ENCODE results near the gene SYNGR1. TPM values are rescaled to one million over a fixed set of nuclear protein-coding genes. Genes with fewer than 3 reads are reported as not detected.

SYNGR1 gene, protein sequence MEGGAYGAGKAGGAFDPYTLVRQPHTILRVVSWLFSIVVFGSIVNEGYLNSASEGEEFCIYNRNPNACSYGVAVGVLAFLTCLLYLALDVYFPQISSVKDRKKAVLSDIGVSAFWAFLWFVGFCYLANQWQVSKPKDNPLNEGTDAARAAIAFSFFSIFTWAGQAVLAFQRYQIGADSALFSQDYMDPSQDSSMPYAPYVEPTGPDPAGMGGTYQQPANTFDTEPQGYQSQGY
- total RNA-seq, result 1.8 and 2.6 TPM in 2 replicates

DNA sequence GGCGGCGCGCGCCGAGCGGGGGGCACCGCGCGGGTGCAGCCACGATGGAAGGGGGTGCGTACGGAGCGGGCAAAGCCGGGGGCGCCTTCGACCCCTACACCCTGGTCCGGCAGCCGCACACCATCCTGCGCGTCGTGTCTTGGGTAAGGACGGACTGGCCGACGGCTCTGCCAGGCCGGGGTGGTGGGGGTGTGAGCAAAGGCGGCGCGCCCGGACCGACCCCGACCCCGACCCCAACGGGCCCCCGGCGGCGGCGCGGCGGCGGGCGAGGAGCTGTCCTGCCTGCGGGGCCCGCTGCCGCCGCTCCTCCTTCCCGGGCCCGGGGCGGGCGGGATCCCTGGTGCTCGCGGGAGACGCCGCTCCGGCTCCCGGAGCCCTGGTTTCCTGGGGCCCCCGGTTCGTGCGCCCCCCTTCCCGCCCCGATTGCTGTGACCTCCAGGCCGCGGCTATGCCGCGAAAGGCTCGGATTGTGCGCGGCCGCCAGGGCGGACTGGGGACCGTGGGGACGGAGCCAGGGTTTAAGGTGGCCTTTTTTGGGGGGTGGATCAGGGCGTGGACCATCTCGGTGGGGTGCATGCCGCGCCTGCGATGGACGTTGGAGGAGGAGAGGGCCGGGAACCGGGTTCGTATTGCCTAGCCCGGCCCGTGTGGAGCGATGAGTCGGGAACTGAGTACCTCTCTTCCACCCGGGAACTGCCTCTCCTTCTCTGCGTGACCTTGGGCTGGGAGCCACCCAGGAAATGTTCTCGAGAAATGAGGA lies at the start of gene SYNGR1:
SYNGR1 (plus strand) TSS at position 25 of the 760 bp plus-strand sequence; CDS start at position 45, 20 bp downstream.

GRCh38 chr22:39319284-39320022 lies 30.3 kb upstream of the SYNGR1 start, which contains the start of gene RPL3:
TSS of gene RPL3 (minus strand) at chr22:39319623. CDS start at chr22:39319597, 26 bp downstream.

Other genes with a start within 250 kb of the SYNGR1 start
- 1.3 and 3.2 TPM in 2 replicates for gene CBX7, start 197.3 kb upstream of the SYNGR1 start, total RNA-seq
- gene PDGFB, start 105.0 kb upstream of the SYNGR1 start, total RNA-seq, result 43.6 and 51.0 TPM in 2 replicates
- gene RPL3, start 30.4 kb upstream of the SYNGR1 start, total RNA-seq, result 1,675 and 4,052 TPM in 2 replicates
- 10.1 and 13.5 TPM in 2 replicates for gene TAB1, start 49.8 kb downstream of the SYNGR1 start, total RNA-seq
- gene MGAT3, start 107.0 kb downstream of the SYNGR1 start, total RNA-seq, result under 0.01 TPM in 1 of 2 replicates, not detected in the other
- gene MIEF1, start 152.3 kb downstream of the SYNGR1 start, total RNA-seq, result 20.8 and 21.1 TPM in 2 replicates
- gene ATF4, start 170.6 kb downstream of the SYNGR1 start, total RNA-seq, result 183 and 249 TPM in 2 replicates
- 47.6 and 78.6 TPM in 2 replicates for gene RPS19BP1, start 182.8 kb downstream of the SYNGR1 start, total RNA-seq
- not detected in 2 replicates for gene CACNA1I, start 220.8 kb downstream of the SYNGR1 start, total RNA-seq

Measured in epithelial cell of umbilical artery (primary cell).